Measurements from ENCODE around the gene SEC63. TPM values are rescaled to one million over a fixed set of nuclear protein-coding genes. Genes with fewer than 3 reads are reported as not detected.

The SEC63 gene
- total RNA-seq, 1 experiment from 2014 or later = 51.3 TPM

DNA sequence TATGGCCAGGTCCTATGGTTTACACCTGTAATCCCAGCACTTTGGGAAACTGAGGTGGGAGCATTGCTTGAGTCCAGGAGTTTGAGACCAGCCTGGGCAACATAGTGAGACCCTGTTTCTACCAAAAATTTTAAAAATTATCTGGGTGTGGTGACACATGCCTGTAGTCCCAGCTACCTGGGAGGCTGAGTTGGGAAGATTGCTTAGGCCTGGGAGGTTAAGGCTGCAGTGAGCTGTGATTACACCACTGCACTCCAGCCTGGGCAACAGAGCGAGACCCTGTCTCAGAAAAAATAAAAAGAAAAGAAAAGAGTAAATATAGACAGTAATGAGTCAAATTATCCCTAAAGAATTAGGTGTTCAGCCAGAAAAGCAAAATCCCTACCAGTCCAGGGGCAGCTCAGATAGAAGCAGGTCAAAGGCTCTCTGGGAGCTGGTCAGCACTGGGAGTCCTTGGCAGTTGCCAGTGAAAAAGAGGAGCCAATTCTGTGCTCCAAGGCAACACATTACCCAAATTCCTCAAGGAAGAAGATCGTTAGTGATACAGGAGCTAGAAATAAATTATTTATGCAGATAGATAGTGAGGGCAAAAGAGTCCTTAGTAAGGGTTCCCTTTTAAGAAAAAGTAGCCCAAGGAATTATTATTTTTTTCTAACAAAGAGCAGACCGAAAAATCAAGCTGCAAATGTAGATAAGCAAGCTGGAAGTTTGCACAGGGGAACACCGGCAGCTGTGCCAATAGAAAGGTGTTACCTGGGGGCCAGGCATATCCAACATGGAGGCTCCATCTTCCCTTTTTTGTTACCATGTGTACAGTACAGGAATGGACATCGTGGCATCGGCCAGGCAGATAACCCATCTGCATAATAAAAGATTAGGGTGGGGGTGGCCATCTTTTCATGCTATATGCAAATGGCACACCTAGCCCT lies 31.4 kb upstream of the SEC63 start:
- no TSS peak for BruUV-seq (replicated peaks)
- no peak for DNase-seq (ENCODE audit: low read depth, low spot score)
- TF ChIP-seq SP1 (IDR thresholded peaks at IDR 0.05; ENCODE audit: low read depth) (no peak), CBX3 (IDR thresholded peaks at IDR 0.05; ENCODE audit: low read depth) (no peak), ZNF274 (IDR thresholded peaks at IDR 0.05; ENCODE audit: low read depth, low read length) (no peak), ELF1 (IDR thresholded peaks at IDR 0.05; ENCODE audit: borderline replicate concordance, low read depth) (no peak), ZFX (IDR thresholded peaks at IDR 0.05) (no peak), ATF3 (IDR thresholded peaks at IDR 0.05) (no peak), POLR2AphosphoS5 (IDR thresholded peaks at IDR 0.05; ENCODE audit: low read depth, low read length) (no peak), SRF (IDR thresholded peaks at IDR 0.05; ENCODE audit: low read depth) (no peak), MAX (IDR thresholded peaks at IDR 0.05) (no peak), FOSL1 (IDR thresholded peaks at IDR 0.05; ENCODE audit: low read depth) (no peak), POLR2A (IDR thresholded peaks at IDR 0.05; ENCODE audit: borderline replicate concordance, extremely low read depth, insufficient read depth, insufficient read length) (no peak), EGR1 (IDR thresholded peaks at IDR 0.05; ENCODE audit: low read depth) (no peak)
- TF ChIP-seq, protein P1, sequence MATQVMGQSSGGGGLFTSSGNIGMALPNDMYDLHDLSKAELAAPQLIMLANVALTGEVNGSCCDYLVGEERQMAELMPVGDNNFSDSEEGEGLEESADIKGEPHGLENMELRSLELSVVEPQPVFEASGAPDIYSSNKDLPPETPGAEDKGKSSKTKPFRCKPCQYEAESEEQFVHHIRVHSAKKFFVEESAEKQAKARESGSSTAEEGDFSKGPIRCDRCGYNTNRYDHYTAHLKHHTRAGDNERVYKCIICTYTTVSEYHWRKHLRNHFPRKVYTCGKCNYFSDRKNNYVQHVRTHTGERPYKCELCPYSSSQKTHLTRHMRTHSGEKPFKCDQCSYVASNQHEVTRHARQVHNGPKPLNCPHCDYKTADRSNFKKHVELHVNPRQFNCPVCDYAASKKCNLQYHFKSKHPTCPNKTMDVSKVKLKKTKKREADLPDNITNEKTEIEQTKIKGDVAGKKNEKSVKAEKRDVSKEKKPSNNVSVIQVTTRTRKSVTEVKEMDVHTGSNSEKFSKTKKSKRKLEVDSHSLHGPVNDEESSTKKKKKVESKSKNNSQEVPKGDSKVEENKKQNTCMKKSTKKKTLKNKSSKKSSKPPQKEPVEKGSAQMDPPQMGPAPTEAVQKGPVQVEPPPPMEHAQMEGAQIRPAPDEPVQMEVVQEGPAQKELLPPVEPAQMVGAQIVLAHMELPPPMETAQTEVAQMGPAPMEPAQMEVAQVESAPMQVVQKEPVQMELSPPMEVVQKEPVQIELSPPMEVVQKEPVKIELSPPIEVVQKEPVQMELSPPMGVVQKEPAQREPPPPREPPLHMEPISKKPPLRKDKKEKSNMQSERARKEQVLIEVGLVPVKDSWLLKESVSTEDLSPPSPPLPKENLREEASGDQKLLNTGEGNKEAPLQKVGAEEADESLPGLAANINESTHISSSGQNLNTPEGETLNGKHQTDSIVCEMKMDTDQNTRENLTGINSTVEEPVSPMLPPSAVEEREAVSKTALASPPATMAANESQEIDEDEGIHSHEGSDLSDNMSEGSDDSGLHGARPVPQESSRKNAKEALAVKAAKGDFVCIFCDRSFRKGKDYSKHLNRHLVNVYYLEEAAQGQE (IDR thresholded peaks at IDR 0.05; ENCODE audit: low read depth) = no peak
- no peaks in the 10 kb centered on the region for H3K36me3 ChIP-seq (ENCODE audit: control insufficient read depth in 1 of 2, insufficient read depth in 2 of 2, low read length in 2 of 2)
- no peak overlapping the region for H3K27ac ChIP-seq (ENCODE audit: low read depth, low read length)
- RAD21 ChIA-PET (ENCODE audit: low non-redundant PET in 1 of 2, low total read pairs in 2 of 2, uncharacterized antibody in 2 of 2, unreplicated experiment in 2 of 2) = no interaction called here
- intact Hi-C loops (cut with micrococcal nuclease) = no loop called here
- no peaks in the 10 kb centered on the region for H3K9me3 ChIP-seq (ENCODE audit: control insufficient read depth in 1 of 2, insufficient read depth in 1 of 2, low read depth in 1 of 2, low read length in 2 of 2)
- ATAC-seq = no peak
- CTCF ChIA-PET = no interaction called here
- H3K9me2 ChIP-seq (ENCODE audit: insufficient read depth) = 0 out of 2 replicates have a peak, but pooled peaks cover 2% of the 10 kb centered on the region
- no peaks in the 10 kb centered on the region for H3K27me3 ChIP-seq (ENCODE audit: insufficient read depth, low read length)
- H3K79me2 ChIP-seq (ENCODE audit: insufficient read depth, low read length) = no peaks in the 10 kb centered on the region
- POLR2A ChIA-PET = no interaction called here
- no peak overlapping the region for H3K4me2 ChIP-seq (ENCODE audit: low read length)
- no peaks in the 10 kb centered on the region for H3K4me1 ChIP-seq (ENCODE audit: control insufficient read depth in 1 of 2, insufficient read depth in 2 of 2, low read length in 2 of 2)
- no peak overlapping the region for H3K4me3 ChIP-seq (replicated peaks in 1 of 2; ENCODE audit: low read depth in 1 of 2, low read length in 2 of 2)
- H3K9ac ChIP-seq (ENCODE audit: low read length) = no peak overlapping the region
- H2AFZ ChIP-seq (ENCODE audit: low read depth, low read length, poor library complexity, severe bottlenecking) = no peak overlapping the region
- no peaks in the 10 kb centered on the region for H4K20me1 ChIP-seq (ENCODE audit: insufficient read depth)

Measured in HCT116 (cell line).